ENCODE data around the gene NSD2. TPM values are rescaled to one million over a fixed set of nuclear protein-coding genes. Genes with fewer than 3 reads are reported as not detected.
"Not testable (repeated sequence)": the region's sequence is repeated elsewhere in the genome, so short reads cannot be mapped to it uniquely, and the experiment has no call there.

Gene NSD2
- total and polyA plus RNA-seq, 2 experiments from 2014 or later: 25.7 to 30.8 TPM

GRCh38 chr4:1910643-1911042 lies 39.5 kb downstream of the NSD2 start:
- no peak for TF ChIP-seq EZH2phosphoT487 (IDR thresholded peaks at IDR 0.05; ENCODE audit: low read depth, severe bottlenecking, unreplicated experiment)
- TF ChIP-seq CTCF (IDR thresholded peaks at IDR 0.05; ENCODE audit: poor library complexity): peak; percentile 72
- no peaks in the 10 kb centered on the region for H3K27me3 ChIP-seq
- no peaks in the 10 kb centered on the region for H3K36me3 ChIP-seq (replicated peaks; ENCODE audit: insufficient read depth, low read depth)
- no peak overlapping the region for H3K4me3 ChIP-seq
- H3K9me2 ChIP-seq (replicated peaks; ENCODE audit: insufficient read depth): no peaks in the 10 kb centered on the region
- H3K79me2 ChIP-seq: peaks cover 54% of the 10 kb centered on the region
- WGBS (ENCODE audit: low lambda C conversion rate, missing lambda C conversion rate): 40% methylated on average over 3 of the region's 3 CpGs
- H2AFZ ChIP-seq: no peak overlapping the region
- no peaks in the 10 kb centered on the region for H3K4me1 ChIP-seq (ENCODE audit: insufficient read depth)
- H4K20me1 ChIP-seq (ENCODE audit: insufficient read depth, poor library complexity, severe bottlenecking): no peaks in the 10 kb centered on the region
- H3K4me2 ChIP-seq: no peak overlapping the region
- H3K9me3 ChIP-seq (ENCODE audit: low read depth): no peaks in the 10 kb centered on the region
- H3K27ac ChIP-seq: no peak overlapping the region
- peak; percentile 72 for DNase-seq (ENCODE audit: low spot score)

- H3K27me3 ChIP-seq; H3K9me2 ChIP-seq (replicated peaks; ENCODE audit: insufficient read depth); H2AFZ ChIP-seq; H3K4me1 ChIP-seq (ENCODE audit: insufficient read depth); H3K4me2 ChIP-seq; H3K9me3 ChIP-seq (ENCODE audit: low read depth); H3K36me3 ChIP-seq (replicated peaks; ENCODE audit: insufficient read depth, low read depth); H3K4me3 ChIP-seq; DNase-seq (ENCODE audit: low spot score); H3K27ac ChIP-seq; H4K20me1 ChIP-seq (ENCODE audit: insufficient read depth, poor library complexity, severe bottlenecking): not testable (repeated sequence)
- H3K79me2 ChIP-seq: peaks cover 54% of the 10 kb centered on the region
- WGBS (ENCODE audit: low lambda C conversion rate, missing lambda C conversion rate): 95% methylated on average over 9 of the region's 9 CpGs
Measured at GRCh38 chr4:1911316-1911715, 40.1 kb downstream of the NSD2 start.

- Histone ChIP-seq H3K4me3 (no peak overlapping the region), H3K9me2 (replicated peaks; ENCODE audit: insufficient read depth) (no peaks in the 10 kb centered on the region), H3K27me3 (no peaks in the 10 kb centered on the region), H4K20me1 (ENCODE audit: insufficient read depth, poor library complexity, severe bottlenecking) (no peaks in the 10 kb centered on the region), H3K36me3 (replicated peaks; ENCODE audit: insufficient read depth, low read depth) (no peaks in the 10 kb centered on the region), H3K4me1 (ENCODE audit: insufficient read depth) (no peaks in the 10 kb centered on the region), H3K79me2 (no peaks in the 10 kb centered on the region), H2AFZ (no peak overlapping the region), H3K9me3 (ENCODE audit: low read depth) (no peaks in the 10 kb centered on the region), H3K4me2 (no peak overlapping the region), H3K27ac (no peak overlapping the region)
- no peak for DNase-seq (ENCODE audit: low spot score)
- 92% methylated on average over 7 of the region's 7 CpGs for WGBS (ENCODE audit: low lambda C conversion rate, missing lambda C conversion rate)
- TF ChIP-seq CTCF (IDR thresholded peaks at IDR 0.05; ENCODE audit: poor library complexity): no peak
- TF ChIP-seq EZH2phosphoT487 (IDR thresholded peaks at IDR 0.05; ENCODE audit: low read depth, severe bottlenecking, unreplicated experiment): no peak
- no peak for TF ChIP-seq EZH2 (IDR thresholded peaks at IDR 0.05; ENCODE audit: borderline replicate concordance)
Measured at GRCh38 chr4:1922821-1923220, 51.6 kb downstream of the NSD2 start.

GRCh38 chr4:1927675-1928074 lies 56.5 kb downstream of the NSD2 start:
- no peaks in the 10 kb centered on the region for H3K9me2 ChIP-seq (replicated peaks; ENCODE audit: insufficient read depth)
- H3K27ac ChIP-seq: no peak overlapping the region
- H2AFZ ChIP-seq: no peak overlapping the region
- no peak overlapping the region for H3K4me2 ChIP-seq
- H3K27me3 ChIP-seq: no peaks in the 10 kb centered on the region
- no peak overlapping the region for H3K4me3 ChIP-seq
- no peaks in the 10 kb centered on the region for H3K4me1 ChIP-seq (ENCODE audit: insufficient read depth)
- TF ChIP-seq CTCF (IDR thresholded peaks at IDR 0.05; ENCODE audit: poor library complexity) (no peak), EZH2 (IDR thresholded peaks at IDR 0.05; ENCODE audit: borderline replicate concordance) (no peak), EZH2phosphoT487 (IDR thresholded peaks at IDR 0.05; ENCODE audit: low read depth, severe bottlenecking, unreplicated experiment) (no peak)
- H3K9me3 ChIP-seq (ENCODE audit: low read depth): no peaks in the 10 kb centered on the region
- DNase-seq (ENCODE audit: low spot score): no peak
- no peaks in the 10 kb centered on the region for H4K20me1 ChIP-seq (ENCODE audit: insufficient read depth, poor library complexity, severe bottlenecking)
- peaks cover 4% of the 10 kb centered on the region for H3K79me2 ChIP-seq
- H3K36me3 ChIP-seq (replicated peaks; ENCODE audit: insufficient read depth, low read depth): no peaks in the 10 kb centered on the region
- WGBS (ENCODE audit: low lambda C conversion rate, missing lambda C conversion rate): 62% methylated on average over 3 of the region's 3 CpGs
